HG03558 (cell line): Measurements from ENCODE around the gene GLMP.

Source experiments
- ATAC-seq: cut with Tn5 transposase; IDR thresholded peaks from one replicate; pipeline ENCODE4 v1.9.1; 2021; ENCODE audit warnings: moderate number of reproducible peaks; ENCODE audit not compliant: unreplicated experiment; ENCODE audit errors: extremely low read depth

Gene GLMP

GRCh38 chr1:156289857-156290256, 5.6 kb downstream of the GLMP start:
- ATAC-seq, result no peak

GRCh38 chr1:156286061-156286460, 9.4 kb downstream of the GLMP start:
- no peak for ATAC-seq

- ATAC-seq, result no peak
Observed at GRCh38 chr1:156285437-156285836, 10.0 kb downstream of the GLMP start.

GRCh38 chr1:156284757-156285156, 10.7 kb downstream of the GLMP start:
- ATAC-seq, result no peak

- no peak for ATAC-seq
Observed at GRCh38 chr1:156284112-156284511, 11.4 kb downstream of the GLMP start, which contains the start of gene TMEM79. TSS of gene TMEM79 (plus strand) at chr1:156284325. CDS start at chr1:156285227, 902 bp downstream.

GRCh38 chr1:156283521-156283920, 12.0 kb downstream of the GLMP start:
- no peak for ATAC-seq

- ATAC-seq, result peak; percentile 71
Observed at GRCh38 chr1:156282479-156283222, 12.8 kb downstream of the GLMP start, which contains the start of gene SMG5. TSS of gene SMG5 (minus strand) at chr1:156282825. CDS start at chr1:156282680, 145 bp downstream.

- ATAC-seq, result no peak
Observed at GRCh38 chr1:156281693-156282478, 13.6 kb downstream of the GLMP start.

GRCh38 chr1:156281281-156281680, 14.2 kb downstream of the GLMP start:
- ATAC-seq, result peak; percentile 32

GRCh38 chr1:156279837-156280236, 15.6 kb downstream of the GLMP start:
- no peak for ATAC-seq

GRCh38 chr1:156276966-156277381, 18.5 kb downstream of the GLMP start:
- no peak for ATAC-seq

GRCh38 chr1:156276532-156276931, 18.9 kb downstream of the GLMP start:
- ATAC-seq, result no peak

GRCh38 chr1:156270314-156270713, 25.2 kb downstream of the GLMP start:
- ATAC-seq, result no peak

GRCh38 chr1:156268336-156268735, 27.1 kb downstream of the GLMP start:
- ATAC-seq, result no peak

GRCh38 chr1:156266051-156266450, 29.4 kb downstream of the GLMP start:
- ATAC-seq, result no peak

- no peak for ATAC-seq
Observed at GRCh38 chr1:156263288-156263655, 32.2 kb downstream of the GLMP start.

- no peak for ATAC-seq
Observed at GRCh38 chr1:156262461-156263287, 32.8 kb downstream of the GLMP start.

GRCh38 chr1:156260896-156261295, 34.6 kb downstream of the GLMP start:
- no peak for ATAC-seq

GRCh38 chr1:156259805-156260204, 35.7 kb downstream of the GLMP start:
- ATAC-seq, result no peak

- no peak for ATAC-seq
Observed at GRCh38 chr1:156258859-156259258, 36.6 kb downstream of the GLMP start.

- no peak for ATAC-seq
Observed at GRCh38 chr1:156257711-156258110, 37.8 kb downstream of the GLMP start.
